RWPE2 (cell line): ENCODE results near the gene SGF29.
"Not testable (repeated sequence)": the region's sequence is repeated elsewhere in the genome, so short reads cannot be mapped to it uniquely, and the experiment has no call there.

Source experiments
- ATAC-seq: fragments of 200-7000 bp; cut with Tn5 transposase; 3 replicates; pipeline ENCODE4 v1.9.1; 2021; ENCODE audit warnings: low read depth
- DNase-seq: peaks from one replicate; pipeline ENCODE4 v3.0.0-alpha.2; 2020; ENCODE audit warnings: low spot score
- H3K27ac ChIP-seq: fragments of 450-650 bp; 2 replicates; pipeline ENCODE4 v1.5.1; 2017; ENCODE audit warnings: mild to moderate bottlenecking; ENCODE audit not compliant: poor library complexity, severe bottlenecking
- H3K27me3 ChIP-seq: fragments of 250-450 bp; sonication (Bioruptor Pico); 2 replicates; pipeline ENCODE4 v1.5.1; 2021; ENCODE audit warnings: mild to moderate bottlenecking, moderate library complexity; ENCODE audit not compliant: insufficient read depth, poor library complexity, severe bottlenecking
- H3K36me3 ChIP-seq: fragments of 250-450 bp; sonication (Bioruptor Pico); 2 replicates; pipeline ENCODE4 v1.5.1; 2020; ENCODE audit warnings: low read depth, mild to moderate bottlenecking, moderate library complexity
- H3K4me1 ChIP-seq: fragments of 250-450 bp; sonication (Bioruptor Pico); 2 replicates; pipeline ENCODE4 v1.5.1; 2021; ENCODE audit warnings: mild to moderate bottlenecking, moderate library complexity; ENCODE audit not compliant: insufficient read depth, poor library complexity, severe bottlenecking
- H3K4me3 ChIP-seq: fragments of 250-450 bp; sonication (Bioruptor Pico); 2 replicates; pipeline ENCODE4 v1.5.1; 2021; ENCODE audit warnings: mild to moderate bottlenecking, moderate library complexity; ENCODE audit not compliant: severe bottlenecking
- H3K9me3 ChIP-seq: fragments of 250-450 bp; sonication (Bioruptor Pico); 2 replicates; pipeline ENCODE4 v1.5.1; 2021; ENCODE audit warnings: mild to moderate bottlenecking, moderate library complexity; ENCODE audit not compliant: severe bottlenecking
- CTCF ChIP-seq: fragments of 450-650 bp; IDR thresholded peaks from one replicate; pipeline ENCODE4 v1.5.1; 2017; ENCODE audit warnings: mild to moderate bottlenecking, moderate library complexity; ENCODE audit not compliant: poor library complexity, severe bottlenecking

The SGF29 gene

GRCh38 chr16:28538733-28539596, 14.8 kb upstream of the SGF29 start, which contains the start of gene NUPR1:
Gene NUPR1, minus strand, starts transcription at chr16:28538974. Its CDS starts 67 bp downstream, at chr16:28538907.
- peaks cover 11% of the 10 kb centered on the region for H3K4me1 ChIP-seq
- H3K4me3 ChIP-seq = peak within 1 kb of the TSS; percentile 22
- no peak for TF ChIP-seq CTCF
- ATAC-seq (peak; percentile 67), DNase-seq (peak; percentile 69)
- H3K27me3 ChIP-seq = no peaks in the 10 kb centered on the region
- no peaks in the 10 kb centered on the region for H3K36me3 ChIP-seq
- H3K27ac ChIP-seq = no peak within 1 kb of the TSS
- H3K9me3 ChIP-seq = no peaks in the 10 kb centered on the region

- Histone ChIP-seq H3K27ac (no peak overlapping the region), H3K27me3 (no peaks in the 10 kb centered on the region), H3K36me3 (no peaks in the 10 kb centered on the region), H3K9me3 (no peaks in the 10 kb centered on the region), H3K4me3 (no peak overlapping the region), H3K4me1 (peaks cover 8% of the 10 kb centered on the region)
- TF ChIP-seq CTCF = no peak
- DNase-seq = no peak
- no peak for ATAC-seq
Observed at GRCh38 chr16:28540346-28540745, 13.4 kb upstream of the SGF29 start.

DNA sequence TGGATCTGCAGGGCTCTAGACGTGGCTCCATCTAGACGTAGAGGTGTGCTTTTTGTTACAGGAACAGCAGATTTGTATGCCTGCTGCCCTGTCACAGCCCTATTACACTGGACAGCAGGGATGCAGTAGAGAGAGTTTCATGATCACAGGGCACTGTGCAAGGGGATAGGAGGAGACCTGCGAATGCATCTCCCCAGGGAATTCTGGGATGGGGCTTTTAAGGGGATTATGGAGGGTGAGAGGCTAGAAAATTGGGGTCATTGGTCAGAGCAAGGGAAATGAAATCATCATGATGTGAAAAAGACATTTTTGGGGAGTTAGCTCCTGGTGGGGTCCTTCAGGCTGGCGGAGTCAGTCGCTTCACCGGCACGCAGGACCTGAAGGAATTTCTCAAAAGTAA, 11.1 kb upstream of the SGF29 start:
- ATAC-seq = no peak
- no peak for TF ChIP-seq CTCF
- Histone ChIP-seq H3K36me3 (no peaks in the 10 kb centered on the region), H3K27ac (no peak overlapping the region), H3K9me3 (no peaks in the 10 kb centered on the region), H3K4me3 (no peak overlapping the region), H3K27me3 (no peaks in the 10 kb centered on the region), H3K4me1 (peaks cover 8% of the 10 kb centered on the region)
- no peak for DNase-seq

GRCh38 chr16:28543072-28543471, 10.6 kb upstream of the SGF29 start:
- TF ChIP-seq CTCF = no peak
- Histone ChIP-seq H3K27ac (no peak overlapping the region), H3K9me3 (no peaks in the 10 kb centered on the region), H3K27me3 (no peaks in the 10 kb centered on the region), H3K4me1 (peaks cover 8% of the 10 kb centered on the region), H3K4me3 (no peak overlapping the region), H3K36me3 (no peaks in the 10 kb centered on the region)
- no peak for DNase-seq
- ATAC-seq = peak; percentile 36; the same call in 2 of the 3 replicates

DNA sequence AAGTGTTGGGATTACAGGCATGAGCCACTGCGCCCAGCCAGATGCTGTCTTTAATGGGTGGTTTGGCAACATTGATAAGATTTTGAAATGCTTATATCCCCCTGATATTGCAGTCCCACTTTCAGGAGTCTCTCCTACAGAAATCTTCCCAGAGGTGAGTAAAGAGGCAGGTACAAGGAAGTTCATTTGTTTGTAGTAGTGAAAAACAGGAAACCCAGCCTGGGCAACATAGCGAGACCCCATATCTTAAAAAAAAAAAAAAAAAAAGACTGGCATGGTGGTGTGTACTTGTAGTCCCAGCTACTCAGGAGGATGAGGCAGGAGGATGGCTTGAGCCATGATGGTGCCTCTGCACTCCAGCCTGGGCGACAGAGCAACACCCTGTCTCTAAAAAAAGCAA, 8.7 kb upstream of the SGF29 start:
- DNase-seq (no peak), ATAC-seq (no peak)
- no peak for TF ChIP-seq CTCF
- H3K27ac ChIP-seq = no peak overlapping the region
- H3K27me3 ChIP-seq = no peaks in the 10 kb centered on the region
- no peaks in the 10 kb centered on the region for H3K36me3 ChIP-seq
- peaks cover 3% of the 10 kb centered on the region for H3K4me1 ChIP-seq
- no peak overlapping the region for H3K4me3 ChIP-seq
- no peaks in the 10 kb centered on the region for H3K9me3 ChIP-seq

- H3K4me3 ChIP-seq, H3K36me3 ChIP-seq, H3K4me1 ChIP-seq, H3K27me3 ChIP-seq, H3K9me3 ChIP-seq, DNase-seq, ATAC-seq, H3K27ac ChIP-seq: not testable (repeated sequence)
Observed at GRCh38 chr16:28545964-28546363, 7.8 kb upstream of the SGF29 start.
